Ishikawa (cell line): ENCODE measurements around the gene SNRK.

Experiments
- CREB1 ChIP-seq: IDR thresholded peaks from 2 replicates; pipeline ENCODE4 v1.6.1; 2012; ENCODE audit warnings: low read depth
- EGR1 ChIP-seq: IDR thresholded peaks from 2 replicates; pipeline ENCODE4 v1.6.1; 2012
- NFIC ChIP-seq: IDR thresholded peaks from 2 replicates; pipeline ENCODE4 v1.6.1; 2012
- TAF1 ChIP-seq: IDR thresholded peaks from 2 replicates; pipeline ENCODE4 v1.6.1; 2012; ENCODE audit warnings: low read depth, mild to moderate bottlenecking
- YY1 ChIP-seq: IDR thresholded peaks from 2 replicates; pipeline ENCODE4 v1.6.1; 2012; ENCODE audit warnings: low read depth
- ZBTB7A ChIP-seq: IDR thresholded peaks from 2 replicates; pipeline ENCODE4 v1.6.1; 2012; ENCODE audit warnings: low read depth

GRCh38 chr3:43364926-43365325, 78.6 kb downstream of the SNRK start:
- TF ChIP-seq CREB1 (no peak), YY1 (no peak), NFIC (no peak), ZBTB7A (no peak), EGR1 (no peak), TAF1 (no peak)
